Erythroblast (primary cell): ENCODE data around the gene FGG.

ENCODE experiments used
- GATA1 ChIP-seq: IDR thresholded peaks from 2 replicates; pipeline ENCODE4 v1.6.1; 2011; ENCODE audit warnings: low read depth, mild to moderate bottlenecking, control low read depth, low read length, moderate library complexity
- POLR2A ChIP-seq: IDR thresholded peaks from 2 replicates; pipeline ENCODE4 v1.6.1; 2011; ENCODE audit warnings: mild to moderate bottlenecking, low read length

- TF ChIP-seq POLR2A: no peak
- TF ChIP-seq GATA1: no peak
Measured at GRCh38 chr4:154623436-154623835, 11.0 kb upstream of the FGG start.
